GM18520 (cell line): ENCODE measurements around the gene TAF6L.
"Not testable (repeated sequence)": the region's sequence is repeated elsewhere in the genome, so short reads cannot be mapped to it uniquely, and the experiment has no call there.

Source experiments
- ATAC-seq: cut with Tn5 transposase; IDR thresholded peaks from one replicate; pipeline ENCODE4 v1.9.1; 2021; ENCODE audit not compliant: unreplicated experiment

TAF6L gene

GRCh38 chr11:62805076-62805892, 34.1 kb downstream of the TAF6L start, which contains the start of gene NXF1:
Gene NXF1, minus strand, starts transcription at chr11:62805440. Its CDS starts 84 bp downstream, at chr11:62805356.
- peak; percentile 80 for ATAC-seq

GRCh38 chr11:62805961-62806441, 34.8 kb downstream of the TAF6L start:
- no peak for ATAC-seq

- no peak for ATAC-seq
These were observed 35.5 kb downstream of the TAF6L start for GRCh38 chr11:62806611-62807121.

GRCh38 chr11:62810748-62811147, 39.6 kb downstream of the TAF6L start:
- ATAC-seq = no peak

GRCh38 chr11:62811659-62812058, 40.5 kb downstream of the TAF6L start:
- ATAC-seq = no peak

- no peak for ATAC-seq
These were observed 45.4 kb downstream of the TAF6L start for GRCh38 chr11:62816557-62816956.

- ATAC-seq = no peak
These were observed 45.9 kb downstream of the TAF6L start for GRCh38 chr11:62817129-62817528.

GRCh38 chr11:62823677-62824076, 52.5 kb downstream of the TAF6L start:
- ATAC-seq = no peak

GRCh38 chr11:62828130-62828529, 56.9 kb downstream of the TAF6L start:
- ATAC-seq = not testable (repeated sequence)

GRCh38 chr11:62830904-62831519, 59.8 kb downstream of the TAF6L start:
- no peak for ATAC-seq

- peak; percentile 69 for ATAC-seq
These were observed 60.5 kb downstream of the TAF6L start, which contains the start of gene STX5 for GRCh38 chr11:62831520-62832335. Gene STX5, minus strand, starts transcription at chr11:62832051. Its CDS starts 808 bp downstream, at chr11:62831243.

GRCh38 chr11:62832336-62833234, 61.4 kb downstream of the TAF6L start, which contains the start of gene TEX54:
Gene TEX54, minus strand, starts transcription at chr11:62832841.
- no peak for ATAC-seq

GRCh38 chr11:62835336-62835735, 64.1 kb downstream of the TAF6L start:
- ATAC-seq = no peak
